Activated naive CD4-positive, alpha-beta T cell treated with anti-CD3 and anti-CD28 coated beads, Interleukin-2, amount 50 U/mL, for 72 hours (primary cell): ENCODE measurements around the gene TRIM40. TPM values are rescaled to one million over a fixed set of nuclear protein-coding genes. Genes with fewer than 3 reads are reported as not detected.

Experiments used
- total RNA-seq, 2 donors: library from RNA; stranded (reverse); gene quantifications; one replicate each; pipeline ENCODE4 v1.2.3, GENCODE V29; 2022

The TRIM40 gene
- total RNA-seq, 2 donors from 2014 or later: 0.12 TPM; not detected in 1

Other genes starting within 250 kb of the TRIM40 start
- gene HLA-A, start 193.6 kb upstream of the TRIM40 start, total RNA-seq: 1,000 to 10,000 TPM; 1,088 to 2,034 TPM
- gene POLR1H, start 74.9 kb upstream of the TRIM40 start, total RNA-seq: 10 to 100 TPM; 52.7 to 65.6 TPM
- gene PPP1R11, start 68.9 kb upstream of the TRIM40 start, total RNA-seq: 10 to 100 TPM; 48.5 to 53.3 TPM
- not detected for gene RNF39, start 60.4 kb upstream of the TRIM40 start, total RNA-seq
- not detected for gene TRIM31, start 23.1 kb upstream of the TRIM40 start, total RNA-seq
- under 1 TPM in 1 of 2 donors, not detected in 1; 0.70 TPM for gene TRIM10, start 25.1 kb downstream of the TRIM40 start, total RNA-seq
- gene TRIM15, start 27.4 kb downstream of the TRIM40 start, total RNA-seq: 1 to 10 TPM in 1 of 2 donors, not detected in 1; 1.6 TPM
- 10 to 100 TPM; 41.3 to 43.0 TPM for gene TRIM26, start 77.3 kb downstream of the TRIM40 start, total RNA-seq
- 10 to 100 TPM; 14.2 to 17.1 TPM for gene TRIM39, start 190.8 kb downstream of the TRIM40 start, total RNA-seq
- gene RPP21, start 209.0 kb downstream of the TRIM40 start, total RNA-seq: 10 to 100 TPM; 20.8 to 49.9 TPM